Measurements from ENCODE around the gene TMEM131.
A peak's percentile ranks its signal among the peaks of the same experiment; 100 is the strongest.

The TMEM131 gene

GRCh38 chr2:97734061-97735051, 261.4 kb downstream of the TMEM131 start:
- H3K4me3 Mint-ChIP-seq = no peak overlapping the region
- H3K36me3 Mint-ChIP-seq (ENCODE audit: low read depth) = no peaks in the 10 kb centered on the region
- H3K9me3 Mint-ChIP-seq = peaks cover 4% of the 10 kb centered on the region
- H3K27ac Mint-ChIP-seq = no peak overlapping the region
- H3K4me1 Mint-ChIP-seq = peaks cover 9% of the 10 kb centered on the region
- H3K27me3 Mint-ChIP-seq (ENCODE audit: low read depth) = peaks cover 3% of the 10 kb centered on the region
- TF ChIP-seq, protein P1, sequence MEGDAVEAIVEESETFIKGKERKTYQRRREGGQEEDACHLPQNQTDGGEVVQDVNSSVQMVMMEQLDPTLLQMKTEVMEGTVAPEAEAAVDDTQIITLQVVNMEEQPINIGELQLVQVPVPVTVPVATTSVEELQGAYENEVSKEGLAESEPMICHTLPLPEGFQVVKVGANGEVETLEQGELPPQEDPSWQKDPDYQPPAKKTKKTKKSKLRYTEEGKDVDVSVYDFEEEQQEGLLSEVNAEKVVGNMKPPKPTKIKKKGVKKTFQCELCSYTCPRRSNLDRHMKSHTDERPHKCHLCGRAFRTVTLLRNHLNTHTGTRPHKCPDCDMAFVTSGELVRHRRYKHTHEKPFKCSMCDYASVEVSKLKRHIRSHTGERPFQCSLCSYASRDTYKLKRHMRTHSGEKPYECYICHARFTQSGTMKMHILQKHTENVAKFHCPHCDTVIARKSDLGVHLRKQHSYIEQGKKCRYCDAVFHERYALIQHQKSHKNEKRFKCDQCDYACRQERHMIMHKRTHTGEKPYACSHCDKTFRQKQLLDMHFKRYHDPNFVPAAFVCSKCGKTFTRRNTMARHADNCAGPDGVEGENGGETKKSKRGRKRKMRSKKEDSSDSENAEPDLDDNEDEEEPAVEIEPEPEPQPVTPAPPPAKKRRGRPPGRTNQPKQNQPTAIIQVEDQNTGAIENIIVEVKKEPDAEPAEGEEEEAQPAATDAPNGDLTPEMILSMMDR (IDR thresholded peaks at IDR 0.05; ENCODE audit: unreplicated experiment in 3 of 3) = no peak

DNA sequence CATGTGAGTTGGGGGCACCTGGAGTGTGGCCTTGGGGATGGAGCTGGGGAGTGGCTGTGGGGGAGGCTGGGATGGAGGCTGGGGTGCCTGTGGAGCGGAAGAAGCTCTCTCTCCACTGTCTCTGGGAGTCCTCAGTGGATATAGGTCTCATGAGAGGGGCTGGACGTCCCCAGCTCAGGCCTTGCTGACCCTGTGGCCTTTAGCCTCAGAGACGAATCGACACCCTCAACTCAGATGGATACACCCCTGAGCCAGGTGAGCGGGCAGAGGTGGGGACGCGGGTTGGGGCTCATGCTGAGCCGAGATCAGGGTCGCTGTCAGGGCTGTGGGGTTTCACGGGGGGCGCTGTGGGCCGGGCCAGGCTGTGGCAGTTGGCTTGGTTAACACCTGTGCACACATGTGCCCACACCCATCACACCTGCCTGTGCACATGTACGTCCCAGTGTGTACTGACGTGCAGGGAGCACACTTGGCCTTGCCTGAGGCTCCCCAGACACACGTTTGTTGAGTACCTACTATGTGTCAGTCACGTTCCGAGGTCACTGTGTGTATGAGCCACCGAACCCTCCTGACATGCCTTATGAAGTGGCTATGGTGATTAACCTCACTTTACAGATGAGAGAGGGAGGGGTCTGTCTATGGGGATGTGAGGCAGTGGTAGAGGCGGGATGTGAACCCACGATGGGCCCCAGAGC, 262.3 kb downstream of the TMEM131 start:
- H3K9me3 Mint-ChIP-seq = peaks cover 4% of the 10 kb centered on the region
- no peaks in the 10 kb centered on the region for H3K36me3 Mint-ChIP-seq (ENCODE audit: low read depth)
- H3K27ac Mint-ChIP-seq = no peak overlapping the region
- H3K4me1 Mint-ChIP-seq = peaks cover 9% of the 10 kb centered on the region
- H3K27me3 Mint-ChIP-seq (ENCODE audit: low read depth) = peaks cover 3% of the 10 kb centered on the region
- TF ChIP-seq, protein P1 (IDR thresholded peaks at IDR 0.05; ENCODE audit: unreplicated experiment in 3 of 3) = no peak
- no peak overlapping the region for H3K4me3 Mint-ChIP-seq

GRCh38 chr2:97732436-97733340, 263.1 kb downstream of the TMEM131 start:
- Mint-ChIP-seq H3K9me3 (peaks cover 9% of the 10 kb centered on the region), H3K4me1 (peaks cover 16% of the 10 kb centered on the region), H3K27ac (no peak overlapping the region), H3K4me3 (no peak overlapping the region), H3K36me3 (ENCODE audit: low read depth) (no peaks in the 10 kb centered on the region), H3K27me3 (ENCODE audit: low read depth) (peaks cover 6% of the 10 kb centered on the region)
- TF ChIP-seq, protein P1 (IDR thresholded peaks at IDR 0.05; ENCODE audit: unreplicated experiment in 3 of 3) = no peak

- H3K4me3 Mint-ChIP-seq = no peak overlapping the region
- peaks cover 6% of the 10 kb centered on the region for H3K27me3 Mint-ChIP-seq (ENCODE audit: low read depth)
- peaks cover 9% of the 10 kb centered on the region for H3K9me3 Mint-ChIP-seq
- TF ChIP-seq, protein P1 (IDR thresholded peaks at IDR 0.05; ENCODE audit: unreplicated experiment in 3 of 3) = no peak
- peaks cover 26% of the 10 kb centered on the region for H3K4me1 Mint-ChIP-seq
- peak overlapping the region in 1 of 3 experiments; percentile 24 for H3K27ac Mint-ChIP-seq
- H3K36me3 Mint-ChIP-seq (ENCODE audit: low read depth) = no peaks in the 10 kb centered on the region
Observed at GRCh38 chr2:97731274-97732020, 264.3 kb downstream of the TMEM131 start.

DNA sequence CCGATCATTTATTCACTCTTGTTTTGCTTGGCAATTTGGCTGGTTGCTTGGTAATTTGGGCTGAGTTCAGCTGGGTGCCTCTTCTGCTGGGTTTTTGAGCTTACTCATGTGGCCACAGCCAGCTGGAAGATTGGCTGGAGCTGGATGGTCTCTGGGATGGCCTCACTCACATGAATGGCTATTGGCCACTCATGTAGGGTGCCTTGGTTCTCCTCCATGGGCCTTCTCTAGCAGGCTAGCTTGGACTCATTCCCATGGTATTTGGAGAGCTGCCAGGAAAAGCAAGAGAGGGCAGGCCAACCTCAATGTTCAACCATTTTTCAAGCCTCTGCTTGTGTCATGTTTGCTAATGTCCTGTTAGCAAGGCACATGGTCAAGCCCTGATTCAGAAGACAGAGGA, 265.5 kb downstream of the TMEM131 start:
- Mint-ChIP-seq H3K4me3 (no peak overlapping the region), H3K36me3 (ENCODE audit: low read depth) (no peaks in the 10 kb centered on the region), H3K9me3 (peaks cover 9% of the 10 kb centered on the region), H3K4me1 (peaks cover 36% of the 10 kb centered on the region), H3K27me3 (ENCODE audit: low read depth) (peaks cover 6% of the 10 kb centered on the region), H3K27ac (no peak overlapping the region)
- TF ChIP-seq, protein P1 (IDR thresholded peaks at IDR 0.05; ENCODE audit: unreplicated experiment in 3 of 3) = no peak

All from nephron (organoid).